ENCODE data around the gene MAP3K20. TPM values are rescaled to one million over a fixed set of nuclear protein-coding genes. Genes with fewer than 3 reads are reported as not detected.

MAP3K20 gene
- total RNA-seq (2021) (40.0 and 43.7 TPM in 2 replicates), Bru-seq, nascent RNA (percentile 84 among the genes with signal in this experiment), BruChase-seq, experiment 1, labeled RNA remaining after a 2-hour chase (percentile 73 among the genes with signal in this experiment), BruChase-seq, experiment 2, labeled RNA remaining after a 6-hour chase (percentile 75 among the genes with signal in this experiment)
- long read RNA-seq, full-length matches to known transcripts, result 50 of 84 reads
- long read RNA-seq, partial matches to known transcripts, result 12 of 84 reads
- long read RNA-seq, other reads (novel, unspliced or antisense), result 22 of 84 reads

GRCh38 chr2:173075781-173076580 lies at the start of gene MAP3K20:
MAP3K20 (plus strand) TSS chr2:173075846; CDS start chr2:173091032, 15,186 bp downstream.
- no peaks in the 10 kb centered on the region for H3K36me3 ChIP-seq (ENCODE audit: insufficient read depth, low read length, poor library complexity, severe bottlenecking)
- H3K4me1 ChIP-seq (ENCODE audit: insufficient read depth, low read length, poor library complexity, severe bottlenecking), result peaks cover 16% of the 10 kb centered on the region
- CTCF ChIA-PET, result interaction anchor here (0.7 kb wide), 1 partner anchor 75 kb away, joined by 3 read pairs; no protein-coding TSS in a partner anchor
- no peaks in the 10 kb centered on the region for H3K9me3 ChIP-seq (ENCODE audit: low read depth, low read length, poor library complexity, severe bottlenecking)
- DNase-seq (ENCODE audit: low spot score), result peak; percentile 83
- intact Hi-C loops (cut with micrococcal nuclease; ENCODE audit: unreplicated experiment), result loop anchor here (5.0 kb wide), 2 partner anchors 49 to 131 kb away; no protein-coding TSS in a partner anchor
- H3K27me3 ChIP-seq (replicated peaks; ENCODE audit: insufficient read depth, low read depth, low read length, poor library complexity), result no peaks in the 10 kb centered on the region
- peak within 1 kb of the TSS; percentile 95 for H3K27ac ChIP-seq (ENCODE audit: low read depth, low read length, poor library complexity, severe bottlenecking)
- TF ChIP-seq EZH2 (IDR thresholded peaks at IDR 0.05; ENCODE audit: borderline replicate concordance, low read depth, low read length, poor library complexity, severe bottlenecking) (no peak), CTCF (conservative IDR thresholded peaks at IDR 0.05; ENCODE audit: low read depth, low read length) (peak; percentile 51)
- POLR2A ChIA-PET (ENCODE audit: low non-redundant PET), result no interaction called here
- H3K4me3 ChIP-seq (ENCODE audit: low read depth, low read length, poor library complexity, severe bottlenecking), result peak within 1 kb of the TSS; percentile 76
- no TSS peak for BruUV-seq (replicated peaks)

- BruUV-seq (replicated peaks), result no TSS peak
- no peak for TF ChIP-seq EZH2 (IDR thresholded peaks at IDR 0.05; ENCODE audit: borderline replicate concordance, low read depth, low read length, poor library complexity, severe bottlenecking)
- TF ChIP-seq CTCF (conservative IDR thresholded peaks at IDR 0.05; ENCODE audit: low read depth, low read length), result no peak
- Histone ChIP-seq H3K4me3 (ENCODE audit: low read depth, low read length, poor library complexity, severe bottlenecking) (no peak overlapping the region), H3K9me3 (ENCODE audit: low read depth, low read length, poor library complexity, severe bottlenecking) (no peaks in the 10 kb centered on the region), H3K27me3 (replicated peaks; ENCODE audit: insufficient read depth, low read depth, low read length, poor library complexity) (no peaks in the 10 kb centered on the region), H3K36me3 (ENCODE audit: insufficient read depth, low read length, poor library complexity, severe bottlenecking) (no peaks in the 10 kb centered on the region), H3K4me1 (ENCODE audit: insufficient read depth, low read length, poor library complexity, severe bottlenecking) (no peaks in the 10 kb centered on the region), H3K27ac (ENCODE audit: low read depth, low read length, poor library complexity, severe bottlenecking) (no peak overlapping the region)
- intact Hi-C loops (cut with micrococcal nuclease; ENCODE audit: unreplicated experiment), result loop anchor here (5.0 to 10.0 kb wide), 4 partner anchors 51 to 1318 kb away; partner anchors contain the start of genes CDCA7 and MAP3K20
- ChIA-PET CTCF (interaction anchor here (0.7 to 2.5 kb wide), 2 partner anchors 184 to 423 kb away, joined by 3 to 27 read pairs; no protein-coding TSS in a partner anchor), POLR2A (ENCODE audit: low non-redundant PET) (no interaction called here)
- no peak for DNase-seq (ENCODE audit: low spot score)
These were observed 49.2 kb upstream of the MAP3K20 start for GRCh38 chr2:173026479-173026878.

All from A673 (cell line).